A549 (cell line): ENCODE measurements around the gene IL17REL. TPM values are rescaled to one million over a fixed set of nuclear protein-coding genes. Genes with fewer than 3 reads are reported as not detected.

ENCODE experiments used
- ATAC-seq, 2 experiments: fragments of 200-7000 bp in 1 of 2; fragments of >200 bp in 1 of 2; cut with Nextera tagmentation in 1 of 2; cut with Tn5 transposase in 1 of 2; 3 replicates each; pipeline versions ENCODE4 v1.8.0 to v1.9.1; 2018 to 2020; ENCODE audit warnings: mild to moderate bottlenecking in 1 of 2, moderate library complexity in 1 of 2
- CTCF ChIA-PET: fragments of 300-600 bp; sonication (Branson Sonifier 250); formaldehyde crosslinking; extraction: SDS; loops from one replicate; lab custom pipeline; 2021; ENCODE audit warnings: antibody characterized with exemption, inconsistent platforms; lab: Yijun Ruan, JAX
- POLR2A ChIA-PET: fragments of 350-600 bp; formaldehyde crosslinking; extraction: SDS; loops from one replicate; lab custom pipeline; 2021; ENCODE audit warnings: antibody characterized with exemption, inconsistent platforms; lab: Yijun Ruan, JAX
- DNase-seq, 2 experiments: peaks; one replicate each; pipeline versions ENCODE4 v3.0.0 to v3.0.0-alpha.2; 2011 to 2016; ENCODE audit warnings: low read depth in 1 of 2, low spot score in 1 of 2
- FAIRE-seq: peaks from 2 replicates; lab custom pipeline; 2011; peaks lifted over from hg19 to GRCh38; lab: Jason Lieb, UNC
- H3K27ac ChIP-seq, 2 experiments: fragments of >200 bp; sonication (Bioruptor Twin); formaldehyde crosslinking; 3 replicates each; pipeline ENCODE4 v1.5.1; 2016 to 2017
- H3K4me1 ChIP-seq: fragments of >200 bp; sonication (Bioruptor Twin); formaldehyde crosslinking; 3 replicates; pipeline ENCODE4 v1.6.1; 2016
- H3K4me2 ChIP-seq: fragments of >200 bp; sonication (Bioruptor Twin); formaldehyde crosslinking; 3 replicates; pipeline ENCODE4 v1.6.1; 2016
- H3K4me3 ChIP-seq: fragments of >200 bp; sonication (Bioruptor Twin); formaldehyde crosslinking; 3 replicates; pipeline ENCODE4 v1.5.1; 2016
- H3K9me3 ChIP-seq: fragments of >200 bp; sonication (Bioruptor Twin); formaldehyde crosslinking; 3 replicates; pipeline ENCODE4 v1.6.1; 2016
- BHLHE40 ChIP-seq: IDR thresholded peaks from 2 replicates; pipeline ENCODE4 v1.6.1; 2012; ENCODE audit warnings: low read depth, low read length, inconsistent platforms
- CBX2 ChIP-seq: fragments of 200-600 bp; sonication (generic); IDR thresholded peaks from 2 replicates; pipeline ENCODE4 v1.6.1; 2016; ENCODE audit warnings: low read depth, mild to moderate bottlenecking, borderline replicate concordance
- CEBPB ChIP-seq, 2 experiments: fragments of >200 bp in 1 of 2; sonication (Bioruptor Twin) in 1 of 2; formaldehyde crosslinking in 1 of 2; IDR thresholded peaks; 2 replicates each; pipeline ENCODE4 v1.6.1; 2012 to 2016
- HDAC2 ChIP-seq: fragments of 200-600 bp; sonication (generic); IDR thresholded peaks from 2 replicates; pipeline ENCODE4 v1.6.1; 2016
- HOXA7 ChIP-seq: fragments of 250-450 bp; sonication (Bioruptor Pico); IDR thresholded peaks from 2 replicates; pipeline ENCODE4 v1.5.0; 2020; ENCODE audit warnings: mild to moderate bottlenecking, moderate library complexity
- HOXB13 ChIP-seq: fragments of 250-450 bp; sonication (Bioruptor Pico); IDR thresholded peaks from 2 replicates; pipeline ENCODE4 v1.5.0; 2020; ENCODE audit warnings: low read depth, mild to moderate bottlenecking, moderate library complexity
- KDM5A ChIP-seq: fragments of 200-600 bp; sonication (generic); IDR thresholded peaks from 2 replicates; pipeline ENCODE4 v1.6.1; 2016; ENCODE audit warnings: antibody characterized with exemption, mild to moderate bottlenecking
- MAFK ChIP-seq: fragments of 450-650 bp; IDR thresholded peaks from 2 replicates; pipeline ENCODE4 v1.6.1; 2014; ENCODE audit not compliant: partially characterized antibody
- NR3C1 ChIP-seq: fragments of >200 bp; sonication (Bioruptor Twin); formaldehyde crosslinking; IDR thresholded peaks from 3 replicates; pipeline ENCODE4 v1.6.1; 2017
- PHF8 ChIP-seq: fragments of 200-600 bp; sonication (generic); IDR thresholded peaks from 2 replicates; pipeline ENCODE4 v1.6.1; 2016; ENCODE audit warnings: low read depth, mild to moderate bottlenecking, antibody characterized with exemption, moderate library complexity, borderline replicate concordance
- POLR2AphosphoS2 ChIP-seq: conservative IDR thresholded peaks from 2 replicates; pipeline ENCODE4 v1.6.1; 2012; ENCODE audit warnings: low read length, improper control_type of control experiment, inconsistent platforms
- RAD21 ChIP-seq, 2 experiments: fragments of >200 bp in 1 of 2; sonication (Bioruptor Twin) in 1 of 2; formaldehyde crosslinking in 1 of 2; IDR thresholded peaks in 1 of 2; conservative IDR thresholded peaks in 1 of 2; 2 replicates in 1 of 2; 3 replicates in 1 of 2; pipeline ENCODE4 v1.6.1; 2012 to 2018; ENCODE audit warnings: inconsistent platforms in 1 of 2
- RCOR1 ChIP-seq: fragments of 150-350 bp; IDR thresholded peaks from 2 replicates; pipeline ENCODE4 v1.6.1; 2014; ENCODE audit warnings: antibody characterized with exemption, low read length, low read depth
- REST ChIP-seq: fragments of 200-600 bp; sonication (generic); IDR thresholded peaks from 2 replicates; pipeline ENCODE4 v1.6.1; 2016; ENCODE audit warnings: antibody characterized with exemption, mild to moderate bottlenecking, moderate library complexity
- USF2 ChIP-seq: fragments of 450-650 bp; IDR thresholded peaks from 2 replicates; pipeline ENCODE4 v1.6.1; 2014; ENCODE audit warnings: antibody characterized with exemption
- ZC3H11A ChIP-seq: fragments of 450-650 bp; IDR thresholded peaks from 2 replicates; pipeline ENCODE4 v1.6.1; 2014; ENCODE audit warnings: antibody characterized with exemption, mild to moderate bottlenecking
- ZSCAN20 ChIP-seq: fragments of 250-450 bp; sonication (Bioruptor Pico); IDR thresholded peaks from 2 replicates; pipeline ENCODE4 v1.8.0; 2022; ENCODE audit warnings: mild to moderate bottlenecking, moderate library complexity
- WGBS: methylation state at CpG from one replicate; pipeline ENCODE4 v1.1.6; 2017; ENCODE audit errors: missing lambda C conversion rate; 5-methylcytosine and 5-hydroxymethylcytosine counted together
- polyA plus RNA-seq, 4 experiments: library from polyadenylated mRNA; depleted of rRNA in 3 of 4; stranded (reverse); fragments of >200 nt; fragmentation: RNase III in 1 of 4; extraction: RNeasy Plus Mini Kit Qiagen cat#74134 plus additional on column Dnase treatment in 1 of 4; gene quantifications; 2 replicates in 3 of 4; 3 replicates in 1 of 4; pipeline ENCODE4 v1.2.3, GENCODE V29; 2011 to 2017
- TF ChIP-seq, protein P1 (sequence below): IDR thresholded peaks from 2 replicates; pipeline ENCODE4 v1.6.1; 2012
- TF ChIP-seq, protein P2 (sequence below): fragments of 250-450 bp; sonication (Bioruptor Pico); IDR thresholded peaks from 2 replicates; pipeline ENCODE4 v1.5.0; 2021; ENCODE audit warnings: mild to moderate bottlenecking, moderate library complexity, borderline replicate concordance

IL17REL gene
- polyA plus RNA-seq, 2 of the 4 experiments (the other 2 are of a cell fraction), result 0.06 TPM; not detected in 1

DNA sequence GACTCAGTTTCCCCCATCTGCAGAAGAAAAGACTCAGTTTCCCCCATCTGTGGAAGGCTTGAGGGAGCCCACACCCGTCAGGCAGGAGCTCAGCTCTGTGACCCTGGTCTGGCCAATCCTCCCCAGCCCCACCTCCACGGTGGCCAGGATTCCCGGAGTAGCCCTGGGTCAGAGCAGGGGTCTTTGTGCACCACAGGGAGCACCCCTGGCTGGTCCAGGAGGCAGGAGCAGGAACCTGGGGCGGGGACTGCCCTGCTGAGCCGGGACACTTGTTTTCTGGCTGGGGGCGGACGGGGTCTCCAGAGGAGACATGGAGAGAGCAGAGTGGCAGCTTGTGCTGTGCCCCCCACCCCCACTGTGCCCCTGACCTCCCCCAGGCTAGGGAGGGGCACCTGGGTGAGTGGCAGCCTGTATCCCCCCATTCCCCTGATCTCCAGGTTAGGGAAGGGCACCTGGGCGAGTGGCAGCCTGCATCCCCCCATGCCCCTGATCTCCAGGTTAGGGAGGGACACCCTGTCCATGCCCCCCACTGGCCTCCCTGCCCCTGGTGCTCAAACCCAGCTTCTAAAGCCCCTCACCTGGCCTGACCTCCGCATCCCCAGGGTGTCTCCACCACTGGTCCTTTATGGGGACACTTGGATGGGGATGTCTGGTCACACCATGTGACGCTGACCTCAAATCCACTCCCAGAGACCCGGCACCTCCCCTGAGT is 18.8 kb downstream of the IL17REL start:
- POLR2A ChIA-PET, result no interaction called here
- no peak for FAIRE-seq
- no peak for DNase-seq
- H3K27ac ChIP-seq, result no peak overlapping the region; a peak in 2 of 6 replicates
- TF ChIP-seq PHF8, result no peak
- TF ChIP-seq RAD21 (conservative IDR thresholded peaks at IDR 0.05 in 1 of 2, IDR thresholded peaks at IDR 0.05 in 1 of 2), result no peak
- no peak for TF ChIP-seq NR3C1
- no peak for TF ChIP-seq CBX2
- TF ChIP-seq USF2, result no peak
- no peak for TF ChIP-seq CEBPB (IDR thresholded peaks at IDR 0.05)
- TF ChIP-seq BHLHE40, result no peak
- TF ChIP-seq, protein P1, sequence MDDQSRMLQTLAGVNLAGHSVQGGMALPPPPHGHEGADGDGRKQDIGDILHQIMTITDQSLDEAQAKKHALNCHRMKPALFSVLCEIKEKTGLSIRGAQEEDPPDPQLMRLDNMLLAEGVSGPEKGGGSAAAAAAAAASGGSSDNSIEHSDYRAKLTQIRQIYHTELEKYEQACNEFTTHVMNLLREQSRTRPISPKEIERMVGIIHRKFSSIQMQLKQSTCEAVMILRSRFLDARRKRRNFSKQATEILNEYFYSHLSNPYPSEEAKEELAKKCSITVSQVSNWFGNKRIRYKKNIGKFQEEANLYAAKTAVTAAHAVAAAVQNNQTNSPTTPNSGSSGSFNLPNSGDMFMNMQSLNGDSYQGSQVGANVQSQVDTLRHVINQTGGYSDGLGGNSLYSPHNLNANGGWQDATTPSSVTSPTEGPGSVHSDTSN, result no peak
- no peak for TF ChIP-seq ZC3H11A
- TF ChIP-seq, protein P2, sequence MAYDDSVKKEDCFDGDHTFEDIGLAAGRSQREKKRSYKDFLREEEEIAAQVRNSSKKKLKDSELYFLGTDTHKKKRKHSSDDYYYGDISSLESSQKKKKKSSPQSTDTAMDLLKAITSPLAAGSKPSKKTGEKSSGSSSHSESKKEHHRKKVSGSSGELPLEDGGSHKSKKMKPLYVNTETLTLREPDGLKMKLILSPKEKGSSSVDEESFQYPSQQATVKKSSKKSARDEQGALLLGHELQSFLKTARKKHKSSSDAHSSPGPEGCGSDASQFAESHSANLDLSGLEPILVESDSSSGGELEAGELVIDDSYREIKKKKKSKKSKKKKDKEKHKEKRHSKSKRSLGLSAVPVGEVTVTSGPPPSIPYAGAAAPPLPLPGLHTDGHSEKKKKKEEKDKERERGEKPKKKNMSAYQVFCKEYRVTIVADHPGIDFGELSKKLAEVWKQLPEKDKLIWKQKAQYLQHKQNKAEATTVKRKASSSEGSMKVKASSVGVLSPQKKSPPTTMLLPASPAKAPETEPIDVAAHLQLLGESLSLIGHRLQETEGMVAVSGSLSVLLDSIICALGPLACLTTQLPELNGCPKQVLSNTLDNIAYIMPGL (CRISPR knock-in tag), result no peak
- TF ChIP-seq RCOR1, result no peak
- no peak for TF ChIP-seq HOXA7 (CRISPR knock-in tag)
- TF ChIP-seq POLR2AphosphoS2, result no peak
- no peak for TF ChIP-seq KDM5A
- no peak for TF ChIP-seq ZSCAN20 (CRISPR knock-in tag)
- no peak for TF ChIP-seq HDAC2
- no peak for TF ChIP-seq HOXB13 (CRISPR knock-in tag)
- no peak for TF ChIP-seq MAFK
- no peak for TF ChIP-seq REST
- TF ChIP-seq, all 56 proteins: peak for 0
- Histone ChIP-seq H3K4me2 (peak overlapping the region; percentile 69), H3K4me1 (peaks cover under 1% of the 10 kb centered on the region; the same call in 1 of the 3 replicates), H3K9me3 (peaks cover 8% of the 10 kb centered on the region; the same call in 1 of the 3 replicates), H3K4me3 (no peak overlapping the region)
- CTCF ChIA-PET, result interaction anchor here (0.6 to 6.5 kb wide), 15 partner anchors 8 to 682 kb away, joined by 3 to 39 read pairs (median 3); no protein-coding TSS in a partner anchor
- ATAC-seq, result peak in 1 of 2 experiments; percentile 48; a peak in 3 of 6 replicates
- WGBS, result 67% methylated on average over 3 of the region's 11 CpGs
